Left kidney (tissue), 2 donors: ENCODE measurements around the gene TEAD4. TPM values are rescaled to one million over a fixed set of nuclear protein-coding genes. Genes with fewer than 3 reads are reported as not detected.

Experiments used
- DNase-seq: peaks from one replicate; pipeline ENCODE4 v3.0.0-alpha.2; 2013
- polyA plus RNA-seq: library from polyadenylated mRNA; unstranded; fragments of 120-200 nt; gene quantifications from one replicate; pipeline ENCODE4 v1.2.1, GENCODE V29; 2013; ENCODE audit not compliant: insufficient read length

TEAD4 gene
- polyA plus RNA-seq, 1 donor = 16.7 TPM

DNA sequence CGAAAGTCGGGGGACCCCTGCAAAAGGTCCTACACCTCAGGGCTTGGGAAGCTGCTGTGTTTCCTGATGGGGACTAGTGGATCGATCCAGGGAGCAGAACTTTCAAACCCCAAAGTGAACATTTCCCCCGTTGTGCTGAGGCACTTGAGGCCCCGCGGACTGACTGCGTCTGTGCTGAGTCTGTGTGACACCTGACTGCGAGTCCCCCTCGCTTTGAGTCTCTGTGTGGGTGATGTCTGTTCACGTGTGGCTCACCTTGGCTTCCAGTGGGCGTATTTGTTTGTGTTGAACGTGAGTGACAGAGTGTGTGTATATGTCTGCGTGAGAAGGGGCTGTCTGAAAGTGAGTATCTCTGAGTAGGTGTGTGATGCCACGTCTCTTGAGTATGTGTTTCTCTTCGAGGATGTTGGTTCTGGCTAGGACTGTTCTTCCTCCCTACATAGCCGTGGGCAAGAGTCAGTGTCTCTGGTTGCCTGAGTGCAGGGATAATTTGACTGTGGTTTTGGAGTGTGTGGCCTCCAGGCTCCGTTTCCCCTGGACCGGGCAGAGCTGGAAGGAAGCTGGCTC lies 1.3 kb downstream of the TEAD4 start:
- no peak for DNase-seq

DNA sequence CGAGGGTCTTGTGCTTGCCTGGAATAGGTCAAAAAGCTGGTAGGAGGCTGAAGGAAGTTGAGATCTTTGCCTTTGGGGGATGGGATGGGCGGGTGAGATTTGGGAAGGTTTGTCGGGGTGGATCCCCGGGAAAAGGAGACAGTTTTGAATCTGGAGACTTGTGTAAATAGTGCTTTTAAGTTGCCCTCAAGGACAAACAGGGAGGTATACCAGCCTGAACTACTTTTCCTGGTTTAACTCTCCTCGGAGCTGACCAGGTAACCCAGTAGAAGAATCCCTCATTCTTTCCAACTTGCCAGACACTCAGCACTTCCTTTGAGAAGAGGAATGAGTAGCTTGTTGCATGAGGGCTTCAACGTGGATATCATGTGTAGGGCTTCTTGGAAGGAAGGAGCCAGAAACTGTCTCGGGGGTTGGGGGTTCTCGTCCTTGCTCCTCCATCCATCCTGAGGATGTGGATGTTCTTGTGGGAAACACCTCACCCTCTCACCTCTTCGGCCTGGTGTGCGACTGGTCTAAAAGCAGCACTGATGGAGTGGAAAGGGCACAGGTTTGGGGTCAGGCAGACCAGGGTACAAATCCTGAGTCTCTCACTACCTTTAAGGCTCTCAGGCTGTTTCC lies 1.9 kb downstream of the TEAD4 start:
- DNase-seq = no peak

DNA sequence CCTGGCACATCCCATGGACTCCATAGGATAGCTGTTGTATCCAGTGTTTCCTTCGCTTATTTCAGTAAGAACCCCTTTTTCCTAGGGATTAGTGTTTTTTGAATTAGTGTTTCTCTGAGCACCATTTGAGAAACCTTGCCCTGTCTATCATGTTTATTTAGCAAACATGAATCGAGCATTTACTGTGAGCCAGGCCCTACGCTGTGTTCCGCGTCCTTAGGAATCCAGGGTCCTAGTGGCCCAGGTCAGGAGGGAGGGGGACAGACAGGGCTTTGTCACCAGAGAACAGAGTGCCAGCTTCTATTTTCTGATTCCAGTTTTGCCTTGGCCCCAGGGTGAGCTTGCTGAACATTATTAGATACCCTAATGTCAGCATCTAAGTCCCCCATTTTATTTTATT lies 2.5 kb downstream of the TEAD4 start:
- no peak for DNase-seq

GRCh38 chr12:2963154-2963759 lies 4.1 kb downstream of the TEAD4 start:
- DNase-seq = no peak

DNA sequence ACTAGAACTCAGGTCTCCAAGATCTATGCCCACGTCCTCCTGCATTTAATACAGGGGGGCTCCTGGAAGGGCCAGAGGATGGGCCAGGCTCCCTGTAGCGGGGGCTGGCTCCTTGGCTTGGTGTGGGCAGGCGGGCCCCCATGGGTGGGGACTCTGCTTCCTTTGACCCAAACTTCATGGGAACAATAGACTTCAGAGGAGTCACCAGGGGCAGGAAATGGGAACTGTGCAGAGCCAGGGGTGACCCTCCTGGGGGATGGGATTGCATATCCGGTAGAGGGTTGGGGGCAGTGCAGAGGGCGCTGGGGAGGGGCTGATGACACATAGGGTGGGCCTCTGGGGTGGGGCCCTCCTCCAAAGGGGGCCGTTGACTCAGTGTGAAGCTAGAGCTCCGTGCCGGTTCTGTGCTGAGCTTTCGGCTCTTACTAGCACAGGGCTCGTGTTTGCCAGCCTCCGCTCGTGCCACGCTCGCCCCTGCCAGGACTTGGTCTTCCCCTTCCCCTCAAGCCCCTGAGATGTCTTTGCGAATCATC lies 4.6 kb downstream of the TEAD4 start:
- no peak for DNase-seq

DNA sequence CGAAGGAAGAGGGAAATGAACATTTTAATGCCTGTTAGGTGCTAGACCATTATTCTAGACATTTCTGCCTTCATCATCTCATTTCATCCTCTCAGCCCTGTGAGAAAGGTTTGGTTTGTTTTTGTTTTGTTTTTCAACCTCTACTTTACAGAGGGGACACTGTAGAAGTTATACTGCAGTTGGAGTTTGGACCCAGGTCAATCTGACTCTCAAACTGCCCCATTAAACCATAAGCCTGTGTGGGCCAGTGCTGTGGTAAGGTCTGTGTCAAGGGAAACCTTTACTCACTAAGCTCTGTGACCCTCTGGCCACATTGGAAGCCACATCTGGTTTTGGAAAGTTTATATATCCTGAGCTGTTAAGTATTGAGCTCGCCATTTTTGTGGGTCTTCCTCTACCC lies 8.5 kb downstream of the TEAD4 start:
- no peak for DNase-seq

DNA sequence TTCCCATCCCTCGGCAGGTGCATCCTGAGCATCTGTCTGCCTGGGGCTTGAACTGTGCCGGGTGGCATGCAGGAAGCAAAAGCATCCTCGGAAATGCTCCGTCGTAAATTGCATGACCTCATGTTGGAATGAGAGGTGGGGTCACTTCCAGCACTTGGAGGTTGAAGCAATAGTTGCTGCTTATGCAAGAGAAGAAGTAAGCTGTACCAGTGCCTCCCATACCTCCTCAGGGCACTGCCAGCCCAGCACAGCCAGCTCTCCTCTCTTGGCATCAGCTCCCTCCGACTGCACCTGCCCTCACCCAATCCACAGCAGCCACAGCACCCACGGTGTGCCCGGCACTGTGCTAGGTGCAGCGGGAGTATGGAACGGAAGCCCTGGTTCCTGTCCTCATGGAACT lies 11.5 kb downstream of the TEAD4 start:
- no peak for DNase-seq

DNA sequence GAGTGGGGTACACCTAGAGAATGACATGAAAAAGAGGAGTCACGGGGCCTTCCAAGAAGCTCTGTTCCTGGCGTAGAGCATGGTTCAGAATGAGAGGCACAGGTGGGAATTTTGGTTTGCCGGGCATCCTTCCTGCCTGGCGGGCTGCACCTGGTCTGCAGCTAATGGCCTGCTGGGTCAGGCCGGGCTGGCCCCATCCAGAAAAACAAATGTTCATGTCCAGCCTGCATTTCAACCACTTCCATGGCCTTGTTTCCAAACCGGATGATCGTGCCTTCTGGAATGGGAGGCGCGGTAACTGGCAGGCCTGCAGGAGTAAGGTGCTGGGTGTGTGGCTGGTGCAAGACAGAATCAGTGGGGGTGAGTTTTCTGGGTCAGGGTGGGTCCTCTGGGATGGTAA lies 14.4 kb downstream of the TEAD4 start:
- no peak for DNase-seq

DNA sequence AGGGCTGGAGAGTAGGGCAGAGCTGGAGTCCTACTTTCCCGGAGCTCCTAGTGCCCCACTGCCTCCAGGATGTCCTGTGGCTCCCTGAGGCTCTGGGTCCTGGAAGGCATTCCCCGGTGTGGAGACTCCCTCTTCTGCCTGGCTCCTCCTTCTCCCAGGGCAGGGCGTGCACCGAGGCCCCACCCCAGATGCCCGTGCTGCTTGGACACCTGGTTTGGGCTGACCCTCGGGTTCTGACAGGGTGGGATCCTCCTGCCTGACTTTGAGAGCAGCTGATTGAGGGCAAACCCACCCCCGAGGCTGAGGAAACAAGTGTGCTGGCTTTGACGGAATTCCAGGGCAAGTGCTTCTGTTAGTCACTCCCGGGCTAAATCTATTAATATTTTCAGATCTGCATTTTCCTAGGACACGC lies 15.4 kb downstream of the TEAD4 start:
- DNase-seq = no peak

DNA sequence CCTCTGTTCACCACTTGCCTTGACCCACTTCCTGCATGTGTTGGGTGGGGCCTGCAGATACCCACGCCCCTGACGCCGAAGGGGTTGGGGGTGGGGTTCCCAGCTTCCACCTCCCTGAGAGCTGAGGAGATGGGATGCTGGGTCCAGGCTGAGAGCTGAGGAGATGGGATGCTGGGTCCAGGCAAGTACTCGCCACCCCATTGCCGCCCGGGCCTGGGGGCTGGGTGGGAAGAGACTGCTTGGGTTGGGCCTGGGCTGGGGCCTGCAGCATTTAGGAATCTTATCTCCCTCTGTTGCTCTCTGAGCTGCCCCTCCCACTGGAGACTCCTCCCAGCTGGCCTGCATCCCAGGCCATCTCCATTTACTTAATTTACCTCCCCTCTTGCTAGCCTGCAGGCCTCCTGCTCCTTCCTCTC lies 17.4 kb downstream of the TEAD4 start:
- DNase-seq = no peak

GRCh38 chr12:2977776-2978175 lies 18.6 kb downstream of the TEAD4 start:
- DNase-seq = no peak

DNA sequence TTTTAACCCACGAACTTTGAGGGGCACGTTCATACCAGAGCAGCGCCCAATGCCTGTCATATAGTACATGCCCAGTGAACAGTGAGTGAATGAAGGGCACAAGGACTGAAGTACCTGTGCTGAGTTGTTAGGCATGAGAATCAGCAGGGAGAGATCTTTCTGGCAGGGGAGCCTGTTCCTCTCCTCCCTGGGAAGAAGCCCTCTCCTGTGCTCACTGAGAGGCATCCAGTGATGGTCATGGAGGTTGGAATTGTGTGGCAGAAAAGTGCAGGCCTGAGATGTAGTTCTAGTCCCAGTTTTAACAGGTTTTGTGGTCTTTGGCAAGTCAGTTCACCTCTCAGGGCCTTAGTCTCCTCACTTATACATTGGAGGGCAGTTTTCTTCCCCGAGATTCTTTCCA lies 20.6 kb downstream of the TEAD4 start:
- DNase-seq = no peak

DNA sequence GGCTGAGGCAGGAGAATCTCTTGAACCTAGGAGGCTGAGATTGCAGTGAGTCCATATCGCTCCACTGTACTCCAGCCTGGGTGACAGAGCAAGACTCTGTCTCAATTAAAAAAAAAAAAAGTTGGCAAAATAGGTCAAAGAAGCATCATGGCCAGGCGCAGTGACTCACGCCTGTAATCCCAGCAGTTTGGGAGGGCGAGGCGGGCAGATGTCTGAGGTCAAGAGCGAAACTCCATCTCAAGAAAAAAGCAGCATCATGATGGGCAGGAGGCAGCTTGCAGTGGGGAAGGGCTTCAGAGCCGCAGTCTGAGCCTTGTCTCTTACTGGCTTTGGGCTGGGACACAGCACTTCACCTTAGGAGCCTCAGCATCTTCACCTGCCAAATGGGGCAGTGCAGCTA lies 21.4 kb downstream of the TEAD4 start:
- no peak for DNase-seq

DNA sequence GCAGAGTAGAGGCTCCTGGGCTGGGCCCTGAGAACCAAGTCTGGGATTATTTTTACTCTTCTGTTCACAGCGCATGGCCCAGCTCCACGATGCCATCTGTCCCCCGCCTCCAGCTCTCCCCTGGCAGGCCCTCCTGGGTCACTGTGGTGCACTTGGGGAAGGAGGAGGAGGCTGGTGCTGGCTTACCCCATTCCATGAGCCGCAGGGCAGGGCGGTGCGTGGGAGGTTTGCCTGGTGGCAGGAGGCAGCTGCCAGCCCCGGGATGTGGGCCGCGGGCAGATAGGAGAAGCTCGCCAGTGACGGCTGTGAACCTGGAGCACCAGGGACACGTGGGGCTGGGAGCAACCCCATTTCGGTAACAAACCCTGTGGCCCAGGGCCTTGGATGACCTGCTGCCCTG lies 23.2 kb downstream of the TEAD4 start:
- DNase-seq = no peak

- no peak for DNase-seq
Measured at GRCh38 chr12:2984249-2984648, 25.1 kb downstream of the TEAD4 start.

GRCh38 chr12:2984698-2985097 lies 25.5 kb downstream of the TEAD4 start:
- no peak for DNase-seq

GRCh38 chr12:2986876-2987275 lies 27.7 kb downstream of the TEAD4 start:
- DNase-seq = no peak

DNA sequence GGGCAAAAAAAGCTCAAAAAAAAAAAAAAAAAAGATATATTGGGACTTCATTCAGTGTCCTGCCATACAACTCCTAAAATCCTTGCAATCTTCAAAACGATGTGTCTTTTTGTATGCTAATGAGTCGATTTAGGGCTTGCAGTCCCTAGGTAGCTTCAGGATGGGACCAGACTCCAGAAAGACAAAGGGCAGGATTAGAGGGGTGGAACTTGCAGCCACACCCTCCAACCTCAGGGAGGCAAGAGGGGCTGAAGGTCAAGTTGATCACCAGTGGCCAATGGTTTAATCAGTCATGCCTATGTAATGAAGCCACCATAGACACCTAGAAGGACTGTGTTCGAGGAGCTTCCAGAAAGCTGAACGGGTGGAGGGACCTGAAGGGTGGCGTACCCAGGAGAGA lies 29.3 kb downstream of the TEAD4 start:
- DNase-seq = no peak

DNA sequence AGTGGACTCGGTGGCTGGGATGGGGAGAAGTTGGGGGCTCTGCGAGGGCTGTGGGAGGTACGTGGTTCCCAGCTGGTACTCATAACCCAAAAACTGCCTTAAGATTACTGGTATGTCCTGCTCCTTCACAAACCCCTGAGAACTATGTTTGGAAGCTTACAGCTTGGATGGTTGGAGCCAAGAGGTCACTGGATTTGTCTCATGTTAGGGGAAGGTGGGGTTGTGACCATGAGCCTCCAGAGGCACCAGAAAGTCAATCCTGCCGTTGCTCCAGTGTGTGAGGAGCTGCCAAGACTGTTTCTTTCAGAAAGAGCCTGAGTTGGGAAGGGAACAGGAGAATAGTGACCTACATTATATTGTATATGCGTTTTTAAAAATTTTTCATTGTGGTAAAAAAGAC lies 33.5 kb downstream of the TEAD4 start:
- DNase-seq = no peak

GRCh38 chr12:2997989-2998670 lies 38.9 kb downstream of the TEAD4 start:
- DNase-seq = no peak

GRCh38 chr12:2998789-2999264 lies 39.6 kb downstream of the TEAD4 start:
- peak; percentile 53 for DNase-seq

DNA sequence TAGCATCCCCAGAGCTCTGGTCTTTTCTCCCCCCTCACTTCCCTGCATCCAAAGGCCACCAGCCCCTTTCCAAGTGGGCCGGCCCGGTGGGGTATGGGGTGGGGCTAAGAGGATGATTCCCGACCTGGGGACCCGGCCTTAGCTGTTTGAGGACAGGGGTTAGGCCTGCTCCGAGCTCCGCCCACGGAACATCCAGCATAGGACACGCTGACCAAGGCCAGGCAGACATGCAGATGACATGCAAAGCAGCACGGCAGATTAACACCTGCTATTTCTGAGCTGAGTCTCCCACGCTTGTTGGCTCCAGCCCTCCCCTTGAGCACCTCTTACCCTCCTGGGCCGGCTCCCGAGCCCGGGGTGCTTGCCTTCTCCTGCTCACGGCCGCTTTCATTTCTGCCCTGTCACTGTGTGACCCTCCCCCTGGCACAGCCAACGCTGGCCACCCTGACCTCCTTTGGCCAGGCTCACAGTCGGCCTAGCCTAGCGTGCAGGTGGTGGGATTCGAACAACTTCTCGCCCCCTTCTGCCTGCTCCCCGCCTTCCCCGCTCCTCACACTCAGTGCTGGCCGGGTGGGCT lies 40.2 kb downstream of the TEAD4 start:
- peak; percentile 20 for DNase-seq
